Measurements from ENCODE around the gene LRIG1.

Gene LRIG1

GRCh38 chr3:66398228-66399025 lies 102.4 kb downstream of the LRIG1 start:
- DNase-seq = no peak

DNA sequence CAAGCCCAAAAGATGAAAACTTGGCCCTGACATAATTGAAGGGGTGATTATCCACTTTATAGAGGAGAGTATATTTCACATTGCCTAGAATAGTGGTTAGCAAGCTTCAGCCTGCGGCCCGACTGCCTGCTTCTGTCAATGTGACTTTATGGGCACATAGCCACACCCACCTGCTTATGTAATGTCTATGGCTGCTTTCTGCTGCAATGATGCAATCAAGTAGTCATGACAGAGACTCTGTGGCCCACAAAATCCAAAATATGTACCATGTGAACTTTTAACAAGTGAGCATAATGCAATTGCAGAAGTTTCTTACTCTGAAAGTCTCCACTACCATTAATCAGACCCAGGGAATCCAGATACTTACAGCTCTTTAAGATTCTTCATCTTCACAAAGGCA lies 103.1 kb downstream of the LRIG1 start:
- no peak for DNase-seq

DNA sequence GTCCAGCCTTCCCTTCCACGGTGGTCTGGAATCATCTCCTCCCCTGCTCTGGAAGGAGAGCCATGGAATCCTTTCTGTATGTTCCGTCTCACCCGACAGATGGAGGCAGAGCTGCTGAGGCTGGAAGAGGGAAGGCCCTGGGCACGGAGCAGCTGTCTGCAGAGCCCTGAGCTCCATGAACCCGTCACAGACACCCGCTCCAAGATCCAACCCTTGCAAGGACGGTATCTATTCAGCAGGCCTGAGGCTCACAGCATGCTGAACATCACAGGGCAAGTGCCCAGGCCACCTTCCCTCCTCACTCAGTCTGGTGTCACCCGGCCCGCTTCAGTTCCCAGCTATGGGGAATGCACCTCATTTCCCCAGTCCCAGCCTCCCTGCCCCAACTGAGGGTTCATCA lies 103.9 kb downstream of the LRIG1 start:
- no peak for DNase-seq

- no peak for DNase-seq
These were observed 104.6 kb downstream of the LRIG1 start for GRCh38 chr3:66396161-66396760.

DNA sequence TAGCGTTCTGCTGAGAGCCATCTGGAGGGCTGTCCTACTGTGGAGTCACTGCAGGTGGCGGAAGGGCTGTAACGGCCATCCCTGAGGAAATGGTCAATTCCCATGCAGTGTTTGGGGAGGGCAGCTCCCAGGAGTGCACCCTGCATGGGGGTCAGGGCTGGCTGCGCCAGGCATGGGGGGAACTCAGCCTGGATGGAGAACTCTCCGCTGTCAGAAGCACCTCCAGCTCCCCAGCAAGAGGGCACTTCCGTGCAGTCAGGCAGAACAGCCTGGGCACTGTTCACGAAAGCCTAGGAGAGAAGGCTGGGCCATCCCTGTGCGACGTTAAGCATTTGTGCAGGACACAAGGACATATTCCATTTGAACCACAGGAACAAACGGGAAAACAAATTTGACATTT lies 105.2 kb downstream of the LRIG1 start:
- DNase-seq = no peak

DNA sequence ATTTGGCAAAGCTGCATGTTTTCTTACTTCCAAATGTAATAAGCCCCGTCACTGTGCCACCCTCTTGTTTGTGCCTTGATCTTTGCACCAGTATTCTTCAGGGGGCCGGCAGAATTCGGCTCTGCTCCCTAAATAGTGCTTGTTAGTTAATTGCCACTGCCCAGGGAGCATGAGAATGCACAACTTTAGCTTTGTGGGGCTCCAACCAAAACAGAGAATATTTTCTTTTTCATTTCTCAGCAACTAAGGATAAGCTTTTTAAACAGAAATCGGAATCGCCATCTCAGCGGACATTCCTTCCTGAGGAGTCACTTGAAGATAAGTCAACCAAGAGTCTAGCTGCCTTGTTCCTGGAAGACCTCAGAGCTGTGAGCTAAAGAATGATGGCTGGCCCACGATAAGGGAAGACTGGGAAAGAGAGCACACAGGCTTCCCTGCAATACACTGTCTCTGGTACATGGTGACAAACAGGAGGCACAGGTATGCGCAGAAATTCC lies 106.0 kb downstream of the LRIG1 start:
- no peak for DNase-seq

DNA sequence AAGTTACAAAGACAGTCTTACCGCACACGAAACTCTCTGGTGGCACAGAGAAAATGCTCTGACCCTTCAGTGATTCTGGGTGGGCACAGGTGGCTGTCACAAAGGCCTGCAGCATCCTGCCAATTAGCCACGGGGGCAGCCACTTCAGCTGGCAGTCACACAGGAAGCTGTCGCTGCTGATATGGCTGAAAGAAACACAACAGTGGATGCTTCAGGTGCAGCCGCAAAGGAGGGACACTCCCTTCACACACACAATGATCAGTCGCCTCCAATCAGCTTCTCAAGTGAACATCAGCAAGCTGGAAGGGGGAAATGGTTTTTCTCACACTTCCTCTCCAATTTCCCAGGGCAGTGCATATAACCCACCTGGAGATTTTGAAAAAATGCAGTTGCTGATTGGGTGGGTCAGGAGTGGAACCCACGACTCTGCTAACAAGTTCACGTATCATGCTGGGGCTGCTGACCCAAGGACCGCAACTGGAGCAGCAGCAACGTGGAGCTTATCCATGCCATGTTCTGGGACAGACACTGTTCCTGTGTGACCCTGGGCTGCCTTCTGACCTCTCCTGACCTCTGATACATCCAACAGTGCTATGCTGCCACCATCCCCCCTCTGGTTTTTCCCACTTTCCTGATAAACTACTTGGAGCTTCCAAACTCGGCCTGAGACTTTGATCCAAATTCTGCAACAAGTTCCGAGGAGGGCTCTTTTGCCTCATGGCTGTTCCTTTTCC lies 106.6 kb downstream of the LRIG1 start:
- peak; percentile 35 for DNase-seq

DNA sequence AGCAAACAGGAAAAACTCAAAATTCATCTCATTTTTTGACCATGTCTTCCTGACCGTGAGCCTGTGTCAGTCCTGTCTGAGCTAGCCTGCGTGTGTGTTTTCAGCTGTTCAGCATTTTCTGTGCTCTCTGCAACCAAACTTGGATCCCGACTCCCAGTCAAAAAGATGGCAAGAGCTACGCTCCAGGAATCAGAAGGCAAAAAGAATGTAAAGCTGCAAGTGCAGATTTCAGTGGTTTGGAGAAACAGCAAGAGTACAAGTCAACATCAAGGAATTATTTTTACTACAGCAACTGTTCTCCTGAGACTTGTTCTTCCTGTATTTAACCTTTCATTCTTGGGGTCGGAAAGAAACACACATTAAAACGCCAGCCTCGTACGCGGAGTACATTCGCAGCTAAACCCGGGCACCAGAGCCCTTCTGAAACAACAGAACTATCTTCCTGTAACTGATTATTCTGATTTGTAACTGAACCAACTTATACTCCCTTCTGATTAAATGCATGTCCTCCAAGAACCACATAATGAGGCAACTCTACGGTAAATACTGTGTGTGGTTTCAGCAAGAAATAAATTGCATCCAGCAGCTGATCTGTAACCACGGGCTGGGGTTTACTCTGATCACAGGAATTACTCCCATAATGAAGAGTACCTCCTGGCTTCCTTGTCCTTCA lies 107.4 kb downstream of the LRIG1 start:
- no peak for DNase-seq

DNA sequence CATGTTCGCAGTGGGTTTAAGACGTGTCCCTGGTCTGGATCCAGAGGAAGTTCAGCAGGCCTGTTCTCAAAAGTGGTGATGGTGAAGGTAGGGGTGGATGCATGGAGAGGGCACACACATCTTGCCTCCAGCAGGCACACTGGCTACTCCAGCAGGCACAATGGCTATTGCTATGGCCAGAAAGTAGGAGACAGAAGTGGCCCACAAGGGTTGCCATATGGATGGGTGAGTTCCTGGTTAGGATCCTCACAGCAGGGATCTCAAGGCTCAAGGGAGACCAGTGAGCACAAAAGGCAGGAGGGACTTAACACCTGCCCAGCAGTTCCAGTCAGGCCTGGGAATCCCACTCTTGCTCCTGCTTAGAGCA lies 107.9 kb downstream of the LRIG1 start:
- DNase-seq = no peak

DNA sequence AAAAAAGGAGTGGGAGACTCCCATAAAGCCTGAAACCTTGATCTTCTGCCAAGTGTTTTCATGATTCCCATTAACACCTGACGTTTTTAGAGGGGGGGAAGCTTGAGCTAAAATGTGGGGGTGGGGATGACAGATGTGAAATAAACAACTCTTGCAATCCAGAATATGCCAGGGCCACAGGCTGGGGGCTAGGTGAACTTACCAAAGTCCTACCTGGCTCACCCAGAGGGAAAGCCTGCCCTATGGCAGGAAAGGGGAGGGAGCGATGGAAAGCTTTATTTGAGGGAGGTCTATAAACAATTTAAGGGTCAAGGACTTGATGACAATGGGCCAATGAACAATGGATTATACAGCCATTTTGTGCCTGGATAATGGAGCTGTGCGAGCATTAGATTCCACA lies 108.3 kb downstream of the LRIG1 start:
- no peak for DNase-seq

- DNase-seq = no peak
These were observed 110.8 kb downstream of the LRIG1 start for GRCh38 chr3:66390013-66390412.

DNA sequence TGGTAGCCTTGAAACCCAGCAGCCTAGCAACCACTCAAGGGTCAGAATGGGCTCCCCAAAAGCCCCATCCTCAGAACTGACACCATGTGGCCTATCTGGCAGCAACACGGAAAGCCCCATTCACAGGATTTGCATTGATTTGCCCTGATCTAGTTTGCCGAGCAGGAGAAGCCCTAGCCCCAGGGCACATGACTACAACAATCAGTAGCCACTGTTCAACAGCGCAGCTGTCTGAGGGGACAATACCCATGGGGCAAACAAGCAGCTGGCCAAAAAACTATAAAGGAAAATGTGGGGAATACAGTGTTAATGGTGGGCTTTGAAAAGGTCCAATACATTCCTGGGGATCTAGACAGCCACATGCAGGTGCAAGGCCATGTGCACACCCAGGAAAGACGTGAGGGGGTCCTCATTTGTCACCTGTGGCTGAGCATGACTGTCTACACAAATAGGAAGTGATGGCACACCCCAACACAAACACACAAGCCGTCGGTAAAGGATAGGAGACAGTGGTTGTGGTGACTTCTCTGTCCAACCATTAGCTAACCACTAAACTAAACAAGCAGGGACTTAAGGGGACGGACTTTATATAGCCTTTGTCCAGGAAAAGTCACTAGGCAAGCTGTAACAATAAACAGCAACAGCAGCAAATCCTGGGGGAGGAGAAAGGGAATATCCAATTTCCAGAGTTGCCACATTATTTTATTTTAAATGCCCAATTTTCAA lies 113.7 kb downstream of the LRIG1 start:
- no peak for DNase-seq

DNA sequence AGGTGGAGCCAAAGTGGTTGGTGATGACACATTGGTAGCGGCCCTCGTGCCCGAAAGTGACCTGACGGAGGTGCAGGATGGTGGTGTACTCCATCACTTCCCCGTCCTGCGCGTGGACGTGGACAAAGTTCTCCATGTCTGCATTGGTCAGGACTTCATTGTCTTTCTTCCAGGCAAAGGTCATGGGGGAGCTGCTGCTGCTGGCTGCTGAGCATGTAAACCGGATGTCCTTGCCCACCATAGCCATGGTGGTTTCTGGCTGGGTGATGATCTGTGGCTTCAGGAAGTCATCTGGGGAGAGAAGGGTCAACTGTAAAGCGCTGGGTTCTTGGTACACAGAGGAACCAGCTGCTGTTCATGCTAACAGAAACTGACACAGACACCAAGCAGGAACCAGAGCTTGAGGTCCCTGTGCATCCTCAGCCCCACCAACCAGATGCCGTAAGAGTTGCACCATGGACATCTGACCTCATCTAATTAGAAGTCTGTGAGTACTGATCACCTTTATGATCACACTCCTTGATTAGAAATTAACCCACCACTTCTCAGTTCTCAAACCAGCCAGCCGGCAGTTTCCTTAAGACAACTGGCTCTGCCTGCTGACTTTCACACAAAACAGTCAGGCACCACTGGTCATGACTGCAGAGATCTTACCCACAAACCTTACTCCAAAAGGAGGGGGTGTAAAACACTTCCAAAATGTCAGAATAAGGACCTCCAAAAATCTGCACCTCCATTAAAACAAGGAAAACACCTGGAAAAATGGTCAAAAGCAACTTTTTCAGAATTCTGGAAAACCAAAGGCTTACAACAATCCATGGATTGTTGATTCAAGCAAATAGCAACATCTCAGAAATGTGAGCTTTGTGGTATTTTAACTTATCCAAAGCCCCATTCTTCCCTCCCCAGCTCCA lies 114.6 kb downstream of the LRIG1 start:
- DNase-seq = no peak

DNA sequence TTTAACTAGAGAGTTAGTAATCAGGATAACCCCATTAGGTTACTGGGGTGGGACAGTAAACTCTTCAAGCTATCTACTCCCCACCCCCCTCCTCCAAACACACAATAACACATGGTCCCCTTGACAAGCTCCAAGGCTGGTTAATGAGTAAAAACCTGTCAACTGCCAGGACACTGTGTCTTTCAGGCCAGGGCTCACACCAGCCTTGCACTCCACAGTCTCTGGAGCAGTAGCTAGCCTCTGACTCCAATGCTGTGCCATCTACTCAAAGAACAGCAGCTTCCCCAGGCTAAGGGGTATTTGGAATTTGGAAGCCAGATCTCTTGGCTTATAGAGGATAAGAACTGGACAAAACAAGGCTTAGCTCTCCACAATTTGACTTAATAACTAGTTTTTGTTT lies 115.8 kb downstream of the LRIG1 start:
- DNase-seq = no peak

GRCh38 chr3:66383998-66384745 lies 116.7 kb downstream of the LRIG1 start:
- no peak for DNase-seq

DNA sequence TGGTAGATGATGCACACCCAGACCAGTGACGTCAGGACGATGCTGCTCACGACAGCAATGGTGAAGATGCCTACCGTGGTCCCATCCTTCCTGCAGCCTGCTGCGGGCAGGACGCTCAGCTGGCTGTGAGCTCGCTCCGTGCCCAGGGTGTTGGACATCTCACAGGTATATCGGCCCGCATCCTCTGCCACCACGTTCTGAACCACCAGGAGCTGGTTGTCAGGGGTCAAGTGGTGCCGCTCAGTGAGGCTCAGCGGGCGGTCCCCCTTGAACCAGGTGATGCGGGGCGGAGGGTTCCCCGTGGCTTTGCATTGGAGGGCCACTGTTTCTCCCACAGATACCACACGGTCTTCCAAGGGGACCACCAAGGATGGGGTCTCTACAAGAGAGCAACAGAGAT lies 117.8 kb downstream of the LRIG1 start:
- no peak for DNase-seq

DNA sequence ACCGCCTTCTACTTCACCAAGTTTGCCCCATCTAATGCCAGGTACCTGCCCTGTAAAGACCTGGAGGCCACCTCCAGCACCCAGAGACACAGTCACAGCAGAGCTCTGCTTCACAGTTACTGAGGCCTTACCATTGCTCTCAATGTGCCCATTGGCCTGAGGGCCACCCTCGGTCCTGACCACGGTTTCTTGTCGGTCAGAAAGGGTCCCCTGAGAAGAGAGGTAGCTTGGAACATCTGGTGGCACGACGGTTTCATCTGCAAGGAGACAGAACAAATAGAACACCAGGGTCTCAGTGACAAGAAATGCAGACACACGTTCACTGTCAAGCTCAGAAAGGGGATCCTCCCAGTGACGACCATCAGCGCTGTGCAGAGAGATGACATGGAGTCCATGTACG lies 118.7 kb downstream of the LRIG1 start:
- DNase-seq = no peak

- no peak for DNase-seq
These were observed 119.2 kb downstream of the LRIG1 start for GRCh38 chr3:66381626-66382025.

DNA sequence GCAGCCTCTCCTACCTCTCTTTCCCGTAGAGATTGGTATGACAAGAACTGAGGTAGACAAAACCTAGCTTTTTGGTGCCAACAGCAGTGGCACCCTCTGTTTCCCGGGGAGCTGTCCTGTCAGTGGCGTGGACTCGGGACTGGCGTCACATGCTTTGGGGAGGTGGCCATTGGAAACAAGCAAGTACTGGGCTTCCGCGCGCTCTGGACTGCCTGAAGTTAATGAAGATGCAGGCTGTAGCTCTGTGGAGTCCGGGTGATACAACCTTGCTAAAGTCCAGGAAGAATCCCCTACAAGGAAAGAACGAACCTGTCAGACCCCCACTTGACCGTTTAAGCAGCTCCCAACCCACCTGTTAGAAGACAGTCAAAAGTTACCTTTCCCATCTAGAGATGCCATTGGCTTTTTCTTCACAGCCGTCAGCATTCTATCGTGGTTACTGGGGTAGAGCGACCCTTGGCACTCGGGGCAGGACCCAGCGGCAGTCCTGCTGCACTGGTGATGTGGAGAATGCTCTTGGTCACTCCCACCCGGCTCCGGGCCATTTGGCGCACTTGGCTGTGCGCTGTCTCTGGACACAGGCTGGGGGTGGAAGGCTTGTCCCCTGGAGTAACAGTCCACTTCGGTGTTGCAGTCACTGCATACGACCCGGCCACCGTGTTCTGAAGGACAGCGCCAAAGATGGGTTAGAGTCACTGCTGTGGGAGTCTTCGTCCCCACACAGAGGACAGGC lies 120.5 kb downstream of the LRIG1 start:
- DNase-seq = no peak

GRCh38 chr3:66379565-66379964 lies 121.3 kb downstream of the LRIG1 start:
- no peak for DNase-seq
